Natural killer cell (primary cell): ENCODE results near the gene ADGRD1. TPM values are rescaled to one million over a fixed set of nuclear protein-coding genes. Genes with fewer than 3 reads are reported as not detected.

Experiments
- ATAC-seq, 3 donors: fragments of 150-1000 bp in 2 of 3; fragments of 200-7000 bp in 1 of 3; cut with Tn5 transposase; 1 replicate in 1 of 3; 2 replicates in 2 of 3; pipeline ENCODE4 v1.10.0; 2021; ENCODE audit warnings: mild to moderate bottlenecking in 2 of 3, moderate library complexity in 2 of 3
- DNase-seq, 2 donors: peaks; one replicate each; pipeline versions ENCODE4 v3.0.0 to v3.0.0-alpha.2; 2013 to 2021; ENCODE audit warnings: mixed read lengths in 1 of 2
- H3K27ac ChIP-seq: one replicate; pipeline ENCODE4 v1.5.1; 2013; ENCODE audit warnings: mild to moderate bottlenecking, low read length
- H3K27me3 ChIP-seq: one replicate; pipeline ENCODE4 v1.6.1; 2013; ENCODE audit warnings: low read length; ENCODE audit not compliant: control insufficient read depth, insufficient read depth
- H3K36me3 ChIP-seq: one replicate; pipeline ENCODE4 v1.6.1; 2013; ENCODE audit warnings: low read length; ENCODE audit not compliant: control insufficient read depth, insufficient read depth
- H3K4me1 ChIP-seq: one replicate; pipeline ENCODE4 v1.6.1; 2013; ENCODE audit warnings: low read length; ENCODE audit not compliant: control insufficient read depth, insufficient read depth
- H3K4me3 ChIP-seq: one replicate; pipeline ENCODE4 v1.5.1; 2013; ENCODE audit warnings: low read length
- H3K9me3 ChIP-seq: one replicate; pipeline ENCODE4 v1.6.1; 2013; ENCODE audit warnings: low read length; ENCODE audit not compliant: control insufficient read depth, insufficient read depth
- H3K27ac Mint-ChIP-seq, 2 donors: one replicate each; pipeline ENCODE4 v1.8.0; 2022; ENCODE audit warnings: mild to moderate bottlenecking in 2 of 2, mixed read lengths in 2 of 2, moderate library complexity in 1 of 2
- H3K27me3 Mint-ChIP-seq, 2 donors: one replicate each; pipeline ENCODE4 v1.8.0; 2022; ENCODE audit warnings: low read depth in 2 of 2, mixed read lengths in 2 of 2
- H3K36me3 Mint-ChIP-seq: one replicate; pipeline ENCODE4 v1.8.0; 2022; ENCODE audit warnings: mixed read lengths
- H3K4me1 Mint-ChIP-seq, 2 donors: one replicate each; pipeline ENCODE4 v1.8.0; 2022; ENCODE audit warnings: mixed read lengths in 2 of 2
- H3K4me3 Mint-ChIP-seq: one replicate; pipeline ENCODE4 v1.8.0; 2022; ENCODE audit warnings: mild to moderate bottlenecking, moderate library complexity, mixed read lengths
- H3K9me3 Mint-ChIP-seq, 2 donors: one replicate each; pipeline ENCODE4 v1.8.0; 2022; ENCODE audit warnings: mixed read lengths in 2 of 2
- WGBS: methylation state at CpG from one replicate; pipeline ENCODE4 v1.1.7; 2013; ENCODE audit warnings: missing lambda C conversion rate; ENCODE audit not compliant: insufficient coverage; 5-methylcytosine and 5-hydroxymethylcytosine counted together
- intact Hi-C: fragments of 100-400 bp; cut with micrococcal nuclease; formaldehyde crosslinking; loops from one replicate; pipeline ENCODE4 v1.14.2; 2022
- total RNA-seq, 4 donors: library from RNA; stranded (reverse); fragments of 120-200 nt in 1 of 4; gene quantifications; one replicate each; pipeline versions ENCODE4 v1.2.3 to v1.2.4, GENCODE V29; 2013 to 2022
- TF ChIP-seq, protein P1 (sequence below): fragments of 200-600 bp; IDR thresholded peaks from one replicate; pipeline ENCODE4 v1.8.0; 2022; ENCODE audit warnings: antibody characterized with exemption

Gene ADGRD1
- total RNA-seq, 3 donors from 2014 or later (not counting 1 experiment from before 2014, with no cell fraction given), result 0.50 to 3.9 (median 1.4) TPM

DNA sequence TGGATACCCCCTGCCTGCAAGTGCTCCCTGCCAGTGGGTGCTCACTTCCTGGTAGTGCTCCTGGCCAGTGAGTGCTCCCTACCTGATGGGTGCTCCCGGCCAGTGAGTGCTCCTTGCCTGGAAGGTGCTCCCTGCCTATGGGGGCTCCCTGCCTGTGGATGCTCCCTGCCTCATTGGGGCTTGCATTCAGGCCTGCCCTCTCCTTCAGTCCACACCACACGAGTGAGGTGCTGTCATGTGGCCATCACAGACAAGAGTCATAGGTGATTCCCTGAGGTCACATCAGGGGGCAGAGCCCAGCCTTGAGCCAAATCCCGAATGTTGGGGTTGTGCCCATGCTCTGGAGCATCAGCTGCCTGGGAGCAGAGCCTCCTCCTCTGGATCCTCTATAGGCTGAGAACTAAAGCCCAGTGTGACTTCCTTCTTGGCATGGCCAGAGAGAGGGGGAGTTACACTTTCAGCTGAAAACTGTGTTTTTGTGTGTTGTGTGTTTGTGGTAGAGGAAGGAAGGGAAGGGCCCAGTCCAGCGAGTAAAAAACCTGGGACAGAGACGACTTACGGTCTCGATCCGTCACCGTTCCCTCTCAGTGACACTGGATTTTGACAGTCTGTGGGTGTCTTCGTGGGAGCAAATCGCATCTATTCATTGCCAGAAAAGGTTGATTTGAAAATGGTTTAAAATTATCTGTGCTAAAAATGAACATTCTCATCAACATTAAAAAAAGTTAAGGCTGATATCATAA is 136.0 kb downstream of the ADGRD1 start:
- Mint-ChIP-seq H3K27me3 (peaks cover 4 to 5% of the 10 kb centered on the region in 2 donors), H3K4me3 (no peak overlapping the region), H3K4me1 (peaks cover 4 to 6% of the 10 kb centered on the region in 2 donors), H3K36me3 (no peaks in the 10 kb centered on the region), H3K9me3 (no peaks in the 10 kb centered on the region), H3K27ac (no peak overlapping the region)
- H3K36me3 ChIP-seq, result no peaks in the 10 kb centered on the region
- intact Hi-C loops, result no loop called here
- no peak overlapping the region for H3K4me3 ChIP-seq
- ATAC-seq, result no peak
- no peak for DNase-seq
- no peak overlapping the region for H3K27ac ChIP-seq
- H3K4me1 ChIP-seq, result peaks cover 21% of the 10 kb centered on the region
- 84% methylated on average over 11 of the region's 11 CpGs for WGBS
- no peaks in the 10 kb centered on the region for H3K27me3 ChIP-seq
- TF ChIP-seq, protein P1, sequence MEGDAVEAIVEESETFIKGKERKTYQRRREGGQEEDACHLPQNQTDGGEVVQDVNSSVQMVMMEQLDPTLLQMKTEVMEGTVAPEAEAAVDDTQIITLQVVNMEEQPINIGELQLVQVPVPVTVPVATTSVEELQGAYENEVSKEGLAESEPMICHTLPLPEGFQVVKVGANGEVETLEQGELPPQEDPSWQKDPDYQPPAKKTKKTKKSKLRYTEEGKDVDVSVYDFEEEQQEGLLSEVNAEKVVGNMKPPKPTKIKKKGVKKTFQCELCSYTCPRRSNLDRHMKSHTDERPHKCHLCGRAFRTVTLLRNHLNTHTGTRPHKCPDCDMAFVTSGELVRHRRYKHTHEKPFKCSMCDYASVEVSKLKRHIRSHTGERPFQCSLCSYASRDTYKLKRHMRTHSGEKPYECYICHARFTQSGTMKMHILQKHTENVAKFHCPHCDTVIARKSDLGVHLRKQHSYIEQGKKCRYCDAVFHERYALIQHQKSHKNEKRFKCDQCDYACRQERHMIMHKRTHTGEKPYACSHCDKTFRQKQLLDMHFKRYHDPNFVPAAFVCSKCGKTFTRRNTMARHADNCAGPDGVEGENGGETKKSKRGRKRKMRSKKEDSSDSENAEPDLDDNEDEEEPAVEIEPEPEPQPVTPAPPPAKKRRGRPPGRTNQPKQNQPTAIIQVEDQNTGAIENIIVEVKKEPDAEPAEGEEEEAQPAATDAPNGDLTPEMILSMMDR, result no peak
- H3K9me3 ChIP-seq, result no peaks in the 10 kb centered on the region

DNA sequence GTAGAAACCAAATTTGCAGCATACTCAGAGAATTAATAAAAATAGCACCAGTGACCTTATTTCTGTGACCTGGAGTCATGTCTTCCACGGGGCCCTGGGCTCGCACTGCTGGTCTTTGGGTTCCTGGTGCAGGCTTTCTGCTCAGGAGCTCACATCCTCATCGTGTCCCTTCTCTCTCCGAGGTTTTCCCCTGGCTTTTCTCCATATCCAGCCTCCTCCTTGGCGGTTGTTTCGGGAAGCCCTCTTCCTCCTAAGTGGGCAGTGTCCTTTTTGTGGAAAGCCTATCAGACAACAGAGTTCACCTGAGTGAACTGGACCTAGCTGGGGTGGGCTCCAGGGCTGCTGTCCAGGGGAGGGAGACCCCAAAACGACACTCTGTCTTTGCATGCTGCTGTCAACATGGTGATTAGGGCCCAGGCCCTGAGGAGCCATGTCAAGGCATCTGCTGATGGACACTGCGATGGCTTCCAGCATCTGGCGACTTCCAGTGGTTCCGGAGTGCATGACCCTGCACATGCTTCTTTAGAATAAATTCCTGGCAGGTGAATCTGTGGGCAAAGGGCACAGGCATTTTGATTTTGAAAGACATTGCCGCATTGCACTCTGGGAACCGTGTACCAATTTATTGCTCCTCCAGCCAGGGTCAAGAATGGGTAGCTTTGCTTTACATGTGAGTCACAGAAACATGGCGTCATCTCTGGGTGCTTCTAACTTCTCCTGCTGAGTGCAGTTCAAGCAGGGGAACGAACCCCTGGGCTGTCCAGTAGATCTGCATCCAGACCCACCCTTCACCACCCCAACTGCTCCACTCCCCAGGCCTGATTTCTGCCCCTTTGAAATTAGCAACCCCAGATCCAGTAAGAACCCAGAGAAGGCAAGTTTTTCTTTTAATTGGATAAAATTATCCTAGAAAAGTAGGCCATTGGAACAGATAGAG is 136.8 kb downstream of the ADGRD1 start:
- Mint-ChIP-seq H3K4me1 (peaks cover 4 to 6% of the 10 kb centered on the region in 2 donors), H3K9me3 (no peaks in the 10 kb centered on the region), H3K4me3 (no peak overlapping the region), H3K36me3 (no peaks in the 10 kb centered on the region), H3K27me3 (peaks cover 0 to 4% of the 10 kb centered on the region in 2 donors), H3K27ac (no peak overlapping the region)
- TF ChIP-seq, protein P1, result no peak
- no peak for DNase-seq
- H3K4me3 ChIP-seq, result no peak overlapping the region
- H3K4me1 ChIP-seq, result peaks cover 21% of the 10 kb centered on the region
- no peaks in the 10 kb centered on the region for H3K27me3 ChIP-seq
- H3K27ac ChIP-seq, result no peak overlapping the region
- no peak for ATAC-seq
- 87% methylated on average over 14 of the region's 14 CpGs for WGBS
- no peaks in the 10 kb centered on the region for H3K36me3 ChIP-seq
- no peaks in the 10 kb centered on the region for H3K9me3 ChIP-seq
- intact Hi-C loops, result no loop called here

DNA sequence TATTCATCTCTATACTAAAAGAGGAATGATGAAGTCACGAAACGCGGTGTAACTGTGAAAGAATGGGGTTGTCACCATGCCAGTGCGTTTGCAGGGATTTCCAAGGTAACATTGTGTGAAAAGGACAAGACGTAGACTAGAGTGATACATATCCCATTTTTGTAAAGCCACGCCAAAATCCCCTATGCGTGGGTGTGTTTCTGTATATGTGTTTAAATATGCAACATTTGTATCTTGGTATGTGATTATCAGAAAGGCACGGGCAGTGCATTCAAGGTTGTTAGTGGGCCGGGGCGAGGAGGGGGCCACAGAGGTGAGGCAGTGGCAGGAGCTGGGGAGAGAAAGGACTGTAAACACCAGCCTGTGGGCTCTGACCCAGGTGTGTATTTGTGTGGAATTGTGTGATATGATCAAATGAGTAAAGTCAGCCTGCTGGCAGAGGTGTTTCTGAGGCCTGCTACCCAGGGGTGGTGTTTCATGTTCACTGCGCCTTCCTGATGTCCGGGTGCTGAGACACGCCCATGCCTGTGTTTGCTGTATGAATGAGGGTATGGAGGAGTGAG is 137.8 kb downstream of the ADGRD1 start:
- Mint-ChIP-seq H3K4me3 (no peak overlapping the region), H3K4me1 (peaks cover 4 to 6% of the 10 kb centered on the region in 2 donors), H3K27ac (no peak overlapping the region), H3K27me3 (peaks cover 0 to 4% of the 10 kb centered on the region in 2 donors), H3K36me3 (no peaks in the 10 kb centered on the region), H3K9me3 (no peaks in the 10 kb centered on the region)
- Histone ChIP-seq H3K27ac (no peak overlapping the region), H3K4me3 (no peak overlapping the region), H3K4me1 (peaks cover 21% of the 10 kb centered on the region), H3K9me3 (no peaks in the 10 kb centered on the region), H3K36me3 (no peaks in the 10 kb centered on the region), H3K27me3 (no peaks in the 10 kb centered on the region)
- TF ChIP-seq, protein P1, result no peak
- 57% methylated on average over 13 of the region's 13 CpGs for WGBS
- DNase-seq (no peak), ATAC-seq (no peak)
- intact Hi-C loops, result no loop called here
